HepG2 (cell line): Measurements from ENCODE around the gene PRSS33.

Experiments
- BCLAF1 ChIP-seq: fragments of 450-650 bp; IDR thresholded peaks from 2 replicates; pipeline ENCODE4 v1.6.1; 2017; ENCODE audit warnings: mild to moderate bottlenecking
- CHD4 ChIP-seq: fragments of 200-600 bp; sonication (generic); IDR thresholded peaks from 2 replicates; pipeline ENCODE4 v1.7.0; 2017; ENCODE audit warnings: mild to moderate bottlenecking, low read length, borderline replicate concordance
- CTCF ChIP-seq: sonication (generic); formaldehyde crosslinking; IDR thresholded peaks from 2 replicates; pipeline ENCODE4 v1.5.0; 2020; ENCODE audit warnings: mild to moderate bottlenecking, missing genetic modification reagents, moderate library complexity
- HDAC2 ChIP-seq: sonication (generic); formaldehyde crosslinking; IDR thresholded peaks from 2 replicates; pipeline ENCODE4 v1.4.0; 2020; ENCODE audit warnings: missing genetic modification reagents
- MTA3 ChIP-seq: sonication (generic); formaldehyde crosslinking; IDR thresholded peaks from 2 replicates; pipeline ENCODE4 v1.4.0; 2020; ENCODE audit warnings: missing genetic modification reagents
- SOX13 ChIP-seq, 3 experiments: fragments of 450-650 bp in 1 of 3; sonication (generic) in 1 of 3; formaldehyde crosslinking in 1 of 3; IDR thresholded peaks in 2 of 3; conservative IDR thresholded peaks in 1 of 3; 2 replicates each; pipeline versions ENCODE4 v1.5.0 to v1.6.1; 2016 to 2020; ENCODE audit warnings: antibody characterized with exemption in 1 of 3, mild to moderate bottlenecking in 1 of 3, missing compliant biosample characterization in 1 of 3, missing genetic modification reagents in 1 of 3, moderate library complexity in 1 of 3
- THAP9 ChIP-seq: sonication (generic); formaldehyde crosslinking; IDR thresholded peaks from 2 replicates; pipeline ENCODE4; 2020; ENCODE audit warnings: missing genetic modification reagents, mild to moderate bottlenecking, borderline replicate concordance
- ZBTB4 ChIP-seq: sonication (generic); formaldehyde crosslinking; IDR thresholded peaks from 2 replicates; pipeline ENCODE4 v1.4.0; 2020; ENCODE audit warnings: missing genetic modification reagents, mild to moderate bottlenecking, borderline replicate concordance
- ZFP41 ChIP-seq: sonication (generic); formaldehyde crosslinking; IDR thresholded peaks from 2 replicates; pipeline ENCODE4 v1.4.0; 2020; ENCODE audit warnings: mild to moderate bottlenecking, missing genetic modification reagents, borderline replicate concordance

GRCh38 chr16:2737895-2738418, 49.4 kb downstream of the PRSS33 start:
- TF ChIP-seq ZFP41 (CRISPR knock-in tag), result no peak
- no peak for TF ChIP-seq CTCF (CRISPR knock-in tag)
- TF ChIP-seq ZBTB4 (CRISPR knock-in tag), result no peak
- no peak for TF ChIP-seq CHD4
- no peak for TF ChIP-seq THAP9 (CRISPR knock-in tag)
- TF ChIP-seq SOX13 (IDR thresholded peaks at IDR 0.05), result no peak
- TF ChIP-seq SOX13 (CRISPR knock-in tag; conservative IDR thresholded peaks at IDR 0.05 in 1 of 2, IDR thresholded peaks at IDR 0.05 in 1 of 2), result no peak
- no peak for TF ChIP-seq MTA3
- TF ChIP-seq BCLAF1, result no peak
- TF ChIP-seq HDAC2, result no peak
